SHP77 (cell line): ENCODE results near the gene SLC66A2.
"Not testable (repeated sequence)": the region's sequence is repeated elsewhere in the genome, so short reads cannot be mapped to it uniquely, and the experiment has no call there.

Experiments
- DNase-seq, 2 experiments: peaks; one replicate each; lab custom pipeline; 2025; lab: John Stamatoyannopoulos, UW

Gene SLC66A2

GRCh38 chr18:79970419-79971133, 19.1 kb upstream of the SLC66A2 start:
- DNase-seq, result no peak

DNA sequence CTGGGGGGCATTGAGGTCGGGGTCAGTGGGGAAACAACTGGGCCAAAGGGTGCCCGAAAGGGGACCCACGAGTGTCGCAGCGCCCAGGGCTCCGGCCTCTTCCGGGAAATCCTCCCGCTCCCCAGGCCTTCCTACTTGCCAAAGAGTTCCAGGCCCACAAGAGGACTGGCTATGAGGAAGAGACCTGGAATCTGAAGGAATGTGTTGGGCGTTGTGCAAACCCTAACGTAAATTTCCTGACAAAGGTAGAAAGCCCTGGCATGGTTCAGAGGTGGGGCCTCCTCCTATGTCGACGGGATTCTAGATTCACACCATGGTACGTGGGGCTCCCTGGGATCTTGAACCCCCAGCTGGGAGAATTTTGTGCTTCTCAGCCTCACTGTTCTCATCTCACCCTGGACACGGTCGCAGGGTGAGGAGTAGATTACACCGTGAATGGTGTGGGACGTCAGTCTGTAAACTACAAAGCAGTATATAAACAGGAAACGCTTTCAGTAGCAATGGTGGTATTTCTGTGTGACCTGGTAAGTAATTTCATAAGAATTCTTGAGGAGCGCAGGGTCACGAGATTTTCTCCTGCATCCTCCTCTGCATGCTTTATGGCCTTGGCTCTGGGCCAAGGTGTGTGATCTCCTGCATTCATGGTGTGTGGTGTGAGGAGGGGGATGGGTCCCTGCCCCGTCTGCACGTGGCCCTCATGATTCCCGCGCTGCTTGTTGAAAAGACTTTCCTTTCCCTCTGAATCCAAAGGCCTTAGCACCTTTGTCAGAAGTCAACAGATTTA, 13.9 kb upstream of the SLC66A2 start:
- DNase-seq, result peak; percentile 6 to 27

GRCh38 chr18:79964330-79965118, 13.1 kb upstream of the SLC66A2 start, which contains the start of gene HSBP1L1:
Gene HSBP1L1 (plus strand): TSS chr18:79964643. CDS start chr18:79964736, 93 bp downstream.
- no peak for DNase-seq

- no peak for DNase-seq
Observed at GRCh38 chr18:79963658-79964329, 12.3 kb upstream of the SLC66A2 start.

- DNase-seq, result no peak
Observed at GRCh38 chr18:79962835-79963657, 11.6 kb upstream of the SLC66A2 start.

GRCh38 chr18:79962311-79962710, 10.9 kb upstream of the SLC66A2 start:
- DNase-seq, result no peak

- DNase-seq, result no peak
Observed at GRCh38 chr18:79961527-79962291, 10.3 kb upstream of the SLC66A2 start.

DNA sequence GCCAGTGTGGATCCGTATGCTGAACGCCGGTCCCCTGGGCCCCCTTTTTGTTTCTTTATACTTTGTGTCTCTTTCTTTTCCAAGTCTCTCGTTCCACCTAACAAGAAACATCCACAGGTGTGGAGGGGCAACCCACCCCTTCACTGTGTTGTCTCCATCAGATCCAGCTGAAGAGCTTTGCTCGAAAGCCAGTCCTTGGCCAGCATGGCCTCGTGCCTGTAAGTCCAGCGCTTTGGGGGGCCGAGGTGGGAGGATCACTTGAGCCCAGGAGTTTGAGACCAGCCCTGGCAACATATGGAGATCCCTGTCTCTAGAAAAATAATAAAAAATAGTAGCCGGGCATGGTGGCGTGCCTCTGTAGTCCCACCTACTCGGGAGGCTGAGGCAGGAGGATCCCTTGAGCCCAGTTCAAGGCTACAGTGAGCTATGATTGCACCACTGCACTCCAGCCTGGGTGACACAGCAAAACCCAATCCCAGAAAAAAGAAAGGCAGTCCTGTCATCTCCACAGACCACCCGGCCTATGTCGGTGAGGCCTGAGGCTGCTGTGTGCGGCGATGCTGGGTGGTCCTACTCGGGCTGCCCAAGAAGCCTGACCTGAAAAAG, 9.6 kb upstream of the SLC66A2 start:
- no peak for DNase-seq

DNA sequence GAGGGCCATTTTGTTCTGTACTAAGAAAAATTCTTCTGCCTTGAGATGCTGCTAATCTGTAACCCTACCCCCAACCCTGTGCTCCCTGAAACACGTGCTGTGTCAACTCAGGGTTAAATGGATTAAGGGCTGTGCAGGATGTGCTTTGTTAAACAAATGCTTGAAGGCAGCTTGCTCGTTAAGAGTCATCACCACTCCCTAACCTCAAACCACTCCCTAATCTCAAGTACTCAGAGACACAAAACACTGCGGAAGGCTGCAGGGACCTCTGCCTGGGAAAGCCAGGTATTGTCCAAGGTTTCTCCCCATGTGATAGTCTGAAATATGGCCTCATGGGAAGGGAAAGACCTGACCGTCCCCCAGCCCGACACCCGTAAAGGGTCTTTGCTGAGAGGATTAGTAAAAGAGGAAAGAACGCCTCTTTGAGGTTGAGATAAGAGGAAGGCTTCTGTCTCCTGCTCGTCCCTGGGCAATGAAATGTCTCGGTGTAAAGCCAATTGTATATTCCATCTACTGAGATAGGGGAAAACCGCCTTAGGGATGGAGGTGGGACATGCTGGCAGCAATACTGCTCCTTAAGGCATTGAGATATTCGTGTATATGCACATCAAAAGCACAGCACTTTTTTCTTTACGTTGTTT, 8.8 kb upstream of the SLC66A2 start:
- not testable (repeated sequence) for DNase-seq

GRCh38 chr18:79958981-79959380, 7.5 kb upstream of the SLC66A2 start:
- DNase-seq, result no peak

- no peak for DNase-seq
Observed at GRCh38 chr18:79956276-79956675, 4.8 kb upstream of the SLC66A2 start.

- no peak for DNase-seq
Observed at GRCh38 chr18:79955302-79956075, 4.0 kb upstream of the SLC66A2 start.

DNA sequence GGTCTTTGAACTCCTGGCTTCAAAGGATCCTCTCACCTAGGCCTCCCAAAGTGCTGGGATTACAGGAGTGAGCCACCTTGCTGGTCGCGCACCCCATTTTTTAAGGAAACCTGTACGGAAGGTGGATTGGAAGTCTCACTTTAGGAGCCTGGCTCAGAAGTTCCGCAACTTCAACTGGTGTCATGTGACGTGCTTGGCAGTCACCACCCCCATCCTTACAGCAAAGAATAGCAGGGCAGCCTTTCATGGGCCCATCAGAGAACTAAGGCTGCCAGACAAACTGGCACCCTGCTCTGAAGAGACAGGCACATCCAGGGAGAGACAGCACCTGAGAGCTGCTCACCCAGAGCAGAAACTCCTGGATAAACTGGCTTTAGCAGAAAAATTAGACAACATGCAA, 3.3 kb upstream of the SLC66A2 start:
- no peak for DNase-seq

DNA sequence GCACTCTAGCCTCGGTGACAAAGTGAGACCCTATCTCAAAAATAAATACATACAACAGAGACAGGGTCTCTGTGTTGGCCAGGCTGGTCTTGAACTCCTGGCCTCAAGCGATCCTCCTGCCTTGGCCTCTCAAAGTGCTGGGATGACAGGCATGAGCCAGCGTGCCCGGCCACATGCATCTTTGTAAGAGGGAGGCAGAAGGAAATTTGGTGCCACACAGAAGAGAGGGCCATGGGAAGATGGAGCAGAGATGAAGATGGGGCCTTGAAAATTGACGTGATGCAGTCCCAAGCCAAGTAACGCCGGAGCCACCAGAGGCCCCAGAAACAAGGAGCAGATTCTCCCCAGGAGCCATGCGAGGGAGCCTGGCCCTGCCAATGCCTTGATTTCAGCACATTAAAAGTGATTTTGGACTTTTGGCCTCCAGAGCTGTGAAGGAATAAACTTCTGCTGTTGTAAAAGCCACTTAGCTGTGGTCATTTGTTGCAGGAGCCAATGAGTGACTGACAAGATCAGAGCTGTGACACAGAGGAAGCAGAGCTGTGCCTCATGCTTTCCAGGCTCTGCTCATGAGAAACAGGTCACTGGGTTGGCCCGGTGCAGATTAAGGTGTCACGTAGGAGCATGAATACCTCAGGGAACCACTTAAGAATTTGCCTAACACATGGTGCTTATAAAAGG, 2.7 kb upstream of the SLC66A2 start:
- DNase-seq, result no peak

DNA sequence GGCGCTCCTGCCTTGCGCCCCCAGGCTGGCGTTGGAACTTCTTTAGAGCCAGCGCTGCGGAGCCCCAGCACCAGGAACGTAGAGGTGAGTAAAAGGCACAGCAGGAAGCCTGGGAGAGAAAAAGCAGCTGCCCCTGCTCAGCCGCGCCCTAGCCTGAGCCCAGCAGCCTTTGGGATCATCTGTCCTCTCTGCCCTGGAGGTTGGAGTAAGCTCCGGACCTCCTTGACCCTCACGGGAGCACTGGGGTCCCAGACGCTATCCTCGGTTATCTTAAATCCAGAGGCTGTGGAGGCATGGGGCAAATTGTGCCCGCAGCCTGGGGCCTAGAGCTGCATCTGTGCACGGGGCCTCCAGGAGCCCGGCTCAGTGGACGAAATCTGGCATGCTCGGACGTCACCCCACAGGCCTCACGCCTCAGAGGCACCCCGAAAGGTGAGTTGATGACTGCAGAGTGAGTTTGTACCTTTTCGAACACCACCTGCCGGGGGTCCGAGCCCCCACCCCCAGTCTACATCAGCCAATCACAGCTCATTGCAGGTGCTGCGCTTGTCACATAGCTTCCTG, 1.6 kb upstream of the SLC66A2 start:
- DNase-seq, result no peak

DNA sequence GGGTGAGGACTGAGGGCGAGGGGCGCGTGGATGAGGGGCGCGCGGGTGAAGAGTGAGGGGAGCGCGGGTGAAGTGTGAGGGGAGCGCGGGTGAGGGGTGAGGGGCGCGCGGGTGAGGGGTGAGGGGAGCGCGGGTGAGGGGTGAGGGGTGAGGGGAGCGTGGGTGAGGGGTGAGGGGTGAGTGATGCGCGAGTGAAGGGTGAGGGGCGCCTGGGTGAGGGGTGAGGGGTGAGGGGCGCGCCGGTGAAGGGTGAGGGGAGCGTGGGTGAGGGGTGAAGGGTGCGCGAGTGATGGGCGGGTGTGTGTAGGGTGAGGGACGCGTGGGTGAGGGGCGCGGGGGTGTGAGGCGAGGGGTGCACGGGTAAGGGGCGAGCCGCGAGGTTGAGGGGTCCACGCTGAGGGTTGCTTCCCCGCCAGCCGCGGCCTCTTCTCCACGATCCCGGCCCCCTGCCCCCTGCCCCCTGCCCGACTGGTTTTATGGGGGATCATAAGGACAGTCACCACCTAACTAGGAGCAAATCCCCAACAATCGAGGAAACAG, 1.1 kb upstream of the SLC66A2 start:
- DNase-seq, result no peak
